CD4-positive, alpha-beta T cell treated with Interferon alpha-2 for 1 hour (primary cell): ENCODE data around the gene STPG1.

Experiments used
- DNase-seq, 2 donors: peaks; one replicate each; pipeline ENCODE4 v3.0.0-alpha.2; 2020 to 2022

The STPG1 gene

GRCh38 chr1:24311741-24312140, 101.8 kb downstream of the STPG1 start:
- no peak for DNase-seq

DNA sequence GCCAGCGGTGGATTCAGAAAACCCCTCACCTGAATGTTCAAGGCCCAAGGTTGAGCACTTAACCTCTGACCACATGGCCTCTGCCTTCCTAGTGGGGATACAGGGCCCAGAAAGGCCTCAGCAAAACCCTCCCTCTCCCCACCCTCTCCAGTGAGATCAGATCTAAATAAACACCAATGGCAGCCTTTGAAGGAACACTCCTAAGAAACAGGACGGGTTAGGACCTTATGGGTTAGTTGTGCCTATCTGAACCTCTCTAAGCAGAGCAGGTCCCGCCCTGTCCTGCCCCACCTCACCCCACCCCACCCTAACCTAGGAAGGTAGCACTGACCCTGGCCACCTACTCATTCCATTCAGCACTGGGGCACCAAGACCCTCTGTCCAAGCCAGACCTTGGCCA, 102.3 kb downstream of the STPG1 start:
- no peak for DNase-seq

- no peak for DNase-seq
Measured at GRCh38 chr1:24309762-24310485, 103.7 kb downstream of the STPG1 start.

GRCh38 chr1:24308365-24309015, 105.1 kb downstream of the STPG1 start:
- no peak for DNase-seq
